Memory B cell (primary cell): ENCODE data around the gene PALLD.

Experiments
- ATAC-seq: fragments of 150-1000 bp; cut with Tn5 transposase; 2 replicates; pipeline ENCODE4 v1.10.0; 2021; ENCODE audit warnings: low read depth, mild to moderate bottlenecking, moderate library complexity
- DNase-seq, 2 donors: peaks; one replicate each; pipeline ENCODE4 v3.0.0; 2022; ENCODE audit warnings: low spot score in 2 of 2
- H3K27ac Mint-ChIP-seq: one replicate; pipeline ENCODE4 v1.8.0; 2022; ENCODE audit warnings: mild to moderate bottlenecking, moderate library complexity, mixed read lengths
- H3K27me3 Mint-ChIP-seq: one replicate; pipeline ENCODE4 v1.8.0; 2022; ENCODE audit warnings: mixed read lengths
- H3K36me3 Mint-ChIP-seq: one replicate; pipeline ENCODE4 v1.8.0; 2022; ENCODE audit warnings: mild to moderate bottlenecking, mixed read lengths
- H3K4me1 Mint-ChIP-seq: one replicate; pipeline ENCODE4 v1.8.0; 2022; ENCODE audit warnings: mixed read lengths
- H3K4me3 Mint-ChIP-seq: one replicate; pipeline ENCODE4 v1.8.0; 2022; ENCODE audit warnings: mild to moderate bottlenecking, moderate library complexity, mixed read lengths
- H3K9me3 Mint-ChIP-seq: one replicate; pipeline ENCODE4 v1.8.0; 2022; ENCODE audit warnings: mixed read lengths

PALLD gene

GRCh38 chr4:168524006-168524405 is 27.2 kb downstream of the PALLD start:
- no peak overlapping the region for H3K27ac Mint-ChIP-seq
- ATAC-seq: no peak
- peaks cover 18% of the 10 kb centered on the region for H3K27me3 Mint-ChIP-seq
- no peak overlapping the region for H3K4me3 Mint-ChIP-seq
- no peaks in the 10 kb centered on the region for H3K9me3 Mint-ChIP-seq
- no peaks in the 10 kb centered on the region for H3K36me3 Mint-ChIP-seq
- DNase-seq: no peak
- H3K4me1 Mint-ChIP-seq: no peaks in the 10 kb centered on the region

- H3K36me3 Mint-ChIP-seq: no peaks in the 10 kb centered on the region
- DNase-seq: no peak
- H3K4me3 Mint-ChIP-seq: no peak overlapping the region
- H3K9me3 Mint-ChIP-seq: no peaks in the 10 kb centered on the region
- no peak overlapping the region for H3K27ac Mint-ChIP-seq
- no peaks in the 10 kb centered on the region for H3K4me1 Mint-ChIP-seq
- ATAC-seq: no peak
- H3K27me3 Mint-ChIP-seq: peaks cover 18% of the 10 kb centered on the region
Measured at GRCh38 chr4:168524897-168525296, 28.0 kb downstream of the PALLD start.

GRCh38 chr4:168527560-168527959 is 30.7 kb downstream of the PALLD start:
- no peaks in the 10 kb centered on the region for H3K9me3 Mint-ChIP-seq
- peaks cover 15% of the 10 kb centered on the region for H3K27me3 Mint-ChIP-seq
- no peaks in the 10 kb centered on the region for H3K36me3 Mint-ChIP-seq
- no peak overlapping the region for H3K27ac Mint-ChIP-seq
- no peak for DNase-seq
- no peak overlapping the region for H3K4me3 Mint-ChIP-seq
- no peaks in the 10 kb centered on the region for H3K4me1 Mint-ChIP-seq
- no peak for ATAC-seq

GRCh38 chr4:168528131-168528949 is 31.5 kb downstream of the PALLD start:
- H3K4me3 Mint-ChIP-seq: no peak overlapping the region
- no peak overlapping the region for H3K27ac Mint-ChIP-seq
- H3K4me1 Mint-ChIP-seq: no peaks in the 10 kb centered on the region
- H3K27me3 Mint-ChIP-seq: peaks cover 14% of the 10 kb centered on the region
- ATAC-seq (no peak), DNase-seq (no peak)
- no peaks in the 10 kb centered on the region for H3K36me3 Mint-ChIP-seq
- H3K9me3 Mint-ChIP-seq: no peaks in the 10 kb centered on the region

GRCh38 chr4:168529257-168529656 is 32.4 kb downstream of the PALLD start:
- Mint-ChIP-seq H3K36me3 (no peaks in the 10 kb centered on the region), H3K4me1 (no peaks in the 10 kb centered on the region), H3K4me3 (no peak overlapping the region), H3K27me3 (peaks cover 14% of the 10 kb centered on the region), H3K27ac (no peak overlapping the region), H3K9me3 (no peaks in the 10 kb centered on the region)
- ATAC-seq: no peak
- DNase-seq: no peak

- no peaks in the 10 kb centered on the region for H3K9me3 Mint-ChIP-seq
- ATAC-seq (no peak), DNase-seq (no peak)
- no peaks in the 10 kb centered on the region for H3K4me1 Mint-ChIP-seq
- no peak overlapping the region for H3K27ac Mint-ChIP-seq
- H3K36me3 Mint-ChIP-seq: no peaks in the 10 kb centered on the region
- no peak overlapping the region for H3K4me3 Mint-ChIP-seq
- peaks cover 13% of the 10 kb centered on the region for H3K27me3 Mint-ChIP-seq
Measured at GRCh38 chr4:168531305-168531704, 34.5 kb downstream of the PALLD start.

- H3K27me3 Mint-ChIP-seq: peaks cover 4% of the 10 kb centered on the region
- ATAC-seq (no peak), DNase-seq (no peak)
- H3K4me1 Mint-ChIP-seq: no peaks in the 10 kb centered on the region
- H3K27ac Mint-ChIP-seq: no peak overlapping the region
- H3K4me3 Mint-ChIP-seq: no peak overlapping the region
- H3K36me3 Mint-ChIP-seq: no peaks in the 10 kb centered on the region
- H3K9me3 Mint-ChIP-seq: no peaks in the 10 kb centered on the region
Measured at GRCh38 chr4:168534535-168534934, 37.7 kb downstream of the PALLD start.

- ATAC-seq (no peak), DNase-seq (no peak)
- no peaks in the 10 kb centered on the region for H3K4me1 Mint-ChIP-seq
- no peak overlapping the region for H3K4me3 Mint-ChIP-seq
- no peaks in the 10 kb centered on the region for H3K36me3 Mint-ChIP-seq
- H3K27me3 Mint-ChIP-seq: peaks cover 4% of the 10 kb centered on the region
- no peaks in the 10 kb centered on the region for H3K9me3 Mint-ChIP-seq
- H3K27ac Mint-ChIP-seq: no peak overlapping the region
Measured at GRCh38 chr4:168535689-168536088, 38.8 kb downstream of the PALLD start.

GRCh38 chr4:168536448-168536847 is 39.6 kb downstream of the PALLD start:
- ATAC-seq (no peak), DNase-seq (no peak)
- H3K4me3 Mint-ChIP-seq: no peak overlapping the region
- H3K4me1 Mint-ChIP-seq: no peaks in the 10 kb centered on the region
- no peaks in the 10 kb centered on the region for H3K36me3 Mint-ChIP-seq
- no peak overlapping the region for H3K27ac Mint-ChIP-seq
- H3K9me3 Mint-ChIP-seq: no peaks in the 10 kb centered on the region
- H3K27me3 Mint-ChIP-seq: peaks cover 8% of the 10 kb centered on the region

GRCh38 chr4:168537086-168537485 is 40.2 kb downstream of the PALLD start:
- ATAC-seq: no peak
- DNase-seq: no peak
- H3K9me3 Mint-ChIP-seq: no peaks in the 10 kb centered on the region
- H3K4me3 Mint-ChIP-seq: no peak overlapping the region
- peaks cover 8% of the 10 kb centered on the region for H3K27me3 Mint-ChIP-seq
- H3K4me1 Mint-ChIP-seq: no peaks in the 10 kb centered on the region
- no peak overlapping the region for H3K27ac Mint-ChIP-seq
- no peaks in the 10 kb centered on the region for H3K36me3 Mint-ChIP-seq

GRCh38 chr4:168537571-168537970 is 40.7 kb downstream of the PALLD start:
- Mint-ChIP-seq H3K4me1 (no peaks in the 10 kb centered on the region), H3K27ac (no peak overlapping the region), H3K4me3 (no peak overlapping the region), H3K36me3 (no peaks in the 10 kb centered on the region), H3K9me3 (no peaks in the 10 kb centered on the region), H3K27me3 (peaks cover 8% of the 10 kb centered on the region)
- ATAC-seq (no peak), DNase-seq (no peak)

GRCh38 chr4:168538632-168539031 is 41.8 kb downstream of the PALLD start:
- no peaks in the 10 kb centered on the region for H3K4me1 Mint-ChIP-seq
- H3K27me3 Mint-ChIP-seq: peaks cover 8% of the 10 kb centered on the region
- H3K4me3 Mint-ChIP-seq: no peak overlapping the region
- no peaks in the 10 kb centered on the region for H3K9me3 Mint-ChIP-seq
- H3K27ac Mint-ChIP-seq: no peak overlapping the region
- no peaks in the 10 kb centered on the region for H3K36me3 Mint-ChIP-seq
- ATAC-seq (no peak), DNase-seq (no peak)

GRCh38 chr4:168540086-168540485 is 43.2 kb downstream of the PALLD start:
- H3K4me1 Mint-ChIP-seq: no peaks in the 10 kb centered on the region
- DNase-seq (no peak), ATAC-seq (no peak)
- no peak overlapping the region for H3K27ac Mint-ChIP-seq
- no peaks in the 10 kb centered on the region for H3K36me3 Mint-ChIP-seq
- H3K4me3 Mint-ChIP-seq: no peak overlapping the region
- H3K27me3 Mint-ChIP-seq: peaks cover 8% of the 10 kb centered on the region
- H3K9me3 Mint-ChIP-seq: no peaks in the 10 kb centered on the region

- H3K27ac Mint-ChIP-seq: no peak overlapping the region
- no peak for DNase-seq
- H3K4me3 Mint-ChIP-seq: no peak overlapping the region
- H3K27me3 Mint-ChIP-seq: peaks cover 10% of the 10 kb centered on the region
- no peaks in the 10 kb centered on the region for H3K9me3 Mint-ChIP-seq
- ATAC-seq: no peak
- H3K4me1 Mint-ChIP-seq: no peaks in the 10 kb centered on the region
- no peaks in the 10 kb centered on the region for H3K36me3 Mint-ChIP-seq
Measured at GRCh38 chr4:168540503-168541265, 43.8 kb downstream of the PALLD start.
